Mesangial cell (primary cell): ENCODE measurements around the gene F2RL2. TPM values are rescaled to one million over a fixed set of nuclear protein-coding genes. Genes with fewer than 3 reads are reported as not detected.

Experiments used
- total RNA-seq: library from RNA; depleted of rRNA; stranded (reverse); fragments of >200 nt; gene quantifications from 2 replicates; pipeline ENCODE4 v1.2.3, GENCODE V29; 2015

F2RL2 gene
- total RNA-seq, result 18.3 and 58.7 TPM in 2 replicates

GRCh38 chr5:76622973-76623596 lies at the start of gene F2RL2:
Gene F2RL2 (minus strand): TSS chr5:76623403. CDS start chr5:76623230, 173 bp downstream.

Other genes starting within 250 kb of the F2RL2 start
- 1.5 and 1.9 TPM in 2 replicates for gene IQGAP2, start 220.1 kb downstream of the F2RL2 start, total RNA-seq
- gene F2R, start 92.7 kb upstream of the F2RL2 start, total RNA-seq, result 143 and 429 TPM in 2 replicates
- 39.1 and 88.1 TPM in 2 replicates for gene F2RL1, start 195.6 kb upstream of the F2RL2 start, total RNA-seq
- gene S100Z, start 226.6 kb upstream of the F2RL2 start, total RNA-seq, result not detected in 2 replicates